Neural cell (in vitro differentiated cells): ENCODE data around the gene SLC35D3.

ENCODE experiments used
- EZH2 ChIP-seq: fragments of 200-600, 300-800 bp; shearing (Covaris generic), sonication (generic); IDR thresholded peaks from 2 replicates; pipeline ENCODE4 v1.6.1; 2014; ENCODE audit warnings: antibody characterized with exemption, low read length, borderline replicate concordance, mild to moderate bottlenecking; ENCODE audit not compliant: insufficient read depth, poor library complexity, severe bottlenecking
- POLR2AphosphoS5 ChIP-seq: IDR thresholded peaks from 2 replicates; pipeline ENCODE4 v1.6.1; 2012
- RAD21 ChIP-seq: fragments of 450-650 bp; conservative IDR thresholded peaks from 2 replicates; pipeline ENCODE4 v1.6.1; 2014; ENCODE audit warnings: antibody characterized with exemption, mild to moderate bottlenecking, moderate library complexity
- TAF1 ChIP-seq: IDR thresholded peaks from 2 replicates; pipeline ENCODE4 v1.6.1; 2012; ENCODE audit warnings: low read depth
- TF ChIP-seq, protein P1 (sequence below): fragments of 450-650 bp; IDR thresholded peaks from 2 replicates; pipeline ENCODE4 v1.5.1; 2014; ENCODE audit warnings: antibody characterized with exemption, mild to moderate bottlenecking, moderate library complexity; ENCODE audit not compliant: poor library complexity, severe bottlenecking
- TF ChIP-seq, protein P2 (sequence below): IDR thresholded peaks from 2 replicates; pipeline ENCODE4 v1.6.1; 2012; ENCODE audit warnings: borderline replicate concordance

DNA sequence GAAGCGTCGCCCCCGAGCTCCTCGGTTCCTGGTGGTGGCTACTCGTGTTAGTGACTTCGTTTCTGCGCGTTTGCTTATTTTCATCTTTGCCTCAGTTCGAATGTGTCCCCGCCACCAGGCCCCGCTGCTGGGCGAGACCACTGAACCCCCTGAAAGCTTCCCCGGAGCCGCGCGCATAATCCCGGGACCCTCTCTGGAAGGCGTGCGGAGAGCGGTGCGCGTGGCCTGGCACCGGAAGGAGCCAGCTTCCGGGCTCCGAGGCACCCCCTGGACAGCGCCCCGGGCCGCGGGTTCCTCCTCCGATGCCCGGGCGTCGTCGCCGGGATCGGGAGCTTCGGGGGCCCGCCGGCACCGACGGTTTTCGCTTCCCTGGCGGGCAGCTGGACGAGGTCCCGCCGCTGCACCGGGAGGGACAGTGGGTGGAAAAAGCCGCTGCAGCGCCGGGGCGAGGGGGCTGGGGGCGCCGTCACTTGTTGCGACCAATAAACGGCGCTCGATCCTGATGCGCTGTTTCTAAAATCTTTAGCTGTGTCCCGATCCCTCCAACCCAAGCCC lies 643 bp upstream of the SLC35D3 start:
- TF ChIP-seq, protein P1, sequence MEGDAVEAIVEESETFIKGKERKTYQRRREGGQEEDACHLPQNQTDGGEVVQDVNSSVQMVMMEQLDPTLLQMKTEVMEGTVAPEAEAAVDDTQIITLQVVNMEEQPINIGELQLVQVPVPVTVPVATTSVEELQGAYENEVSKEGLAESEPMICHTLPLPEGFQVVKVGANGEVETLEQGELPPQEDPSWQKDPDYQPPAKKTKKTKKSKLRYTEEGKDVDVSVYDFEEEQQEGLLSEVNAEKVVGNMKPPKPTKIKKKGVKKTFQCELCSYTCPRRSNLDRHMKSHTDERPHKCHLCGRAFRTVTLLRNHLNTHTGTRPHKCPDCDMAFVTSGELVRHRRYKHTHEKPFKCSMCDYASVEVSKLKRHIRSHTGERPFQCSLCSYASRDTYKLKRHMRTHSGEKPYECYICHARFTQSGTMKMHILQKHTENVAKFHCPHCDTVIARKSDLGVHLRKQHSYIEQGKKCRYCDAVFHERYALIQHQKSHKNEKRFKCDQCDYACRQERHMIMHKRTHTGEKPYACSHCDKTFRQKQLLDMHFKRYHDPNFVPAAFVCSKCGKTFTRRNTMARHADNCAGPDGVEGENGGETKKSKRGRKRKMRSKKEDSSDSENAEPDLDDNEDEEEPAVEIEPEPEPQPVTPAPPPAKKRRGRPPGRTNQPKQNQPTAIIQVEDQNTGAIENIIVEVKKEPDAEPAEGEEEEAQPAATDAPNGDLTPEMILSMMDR: no peak
- TF ChIP-seq, protein P2, sequence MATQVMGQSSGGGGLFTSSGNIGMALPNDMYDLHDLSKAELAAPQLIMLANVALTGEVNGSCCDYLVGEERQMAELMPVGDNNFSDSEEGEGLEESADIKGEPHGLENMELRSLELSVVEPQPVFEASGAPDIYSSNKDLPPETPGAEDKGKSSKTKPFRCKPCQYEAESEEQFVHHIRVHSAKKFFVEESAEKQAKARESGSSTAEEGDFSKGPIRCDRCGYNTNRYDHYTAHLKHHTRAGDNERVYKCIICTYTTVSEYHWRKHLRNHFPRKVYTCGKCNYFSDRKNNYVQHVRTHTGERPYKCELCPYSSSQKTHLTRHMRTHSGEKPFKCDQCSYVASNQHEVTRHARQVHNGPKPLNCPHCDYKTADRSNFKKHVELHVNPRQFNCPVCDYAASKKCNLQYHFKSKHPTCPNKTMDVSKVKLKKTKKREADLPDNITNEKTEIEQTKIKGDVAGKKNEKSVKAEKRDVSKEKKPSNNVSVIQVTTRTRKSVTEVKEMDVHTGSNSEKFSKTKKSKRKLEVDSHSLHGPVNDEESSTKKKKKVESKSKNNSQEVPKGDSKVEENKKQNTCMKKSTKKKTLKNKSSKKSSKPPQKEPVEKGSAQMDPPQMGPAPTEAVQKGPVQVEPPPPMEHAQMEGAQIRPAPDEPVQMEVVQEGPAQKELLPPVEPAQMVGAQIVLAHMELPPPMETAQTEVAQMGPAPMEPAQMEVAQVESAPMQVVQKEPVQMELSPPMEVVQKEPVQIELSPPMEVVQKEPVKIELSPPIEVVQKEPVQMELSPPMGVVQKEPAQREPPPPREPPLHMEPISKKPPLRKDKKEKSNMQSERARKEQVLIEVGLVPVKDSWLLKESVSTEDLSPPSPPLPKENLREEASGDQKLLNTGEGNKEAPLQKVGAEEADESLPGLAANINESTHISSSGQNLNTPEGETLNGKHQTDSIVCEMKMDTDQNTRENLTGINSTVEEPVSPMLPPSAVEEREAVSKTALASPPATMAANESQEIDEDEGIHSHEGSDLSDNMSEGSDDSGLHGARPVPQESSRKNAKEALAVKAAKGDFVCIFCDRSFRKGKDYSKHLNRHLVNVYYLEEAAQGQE: no peak
- TF ChIP-seq POLR2AphosphoS5 (peak; percentile 38), EZH2 (peak; percentile 25), TAF1 (peak; percentile 35), RAD21 (no peak)
